ENCODE data around the gene IKZF1.

Gene IKZF1

GRCh38 chr7:50304129-50304910, at the start of gene IKZF1:
TSS of gene IKZF1 (plus strand) at chr7:50304716. CDS start at chr7:50319062, 14,346 bp downstream.
- Mint-ChIP-seq H3K27ac (peak within 1 kb of the TSS; percentile 99 to 100), H3K27me3 (no peaks in the 10 kb centered on the region), H3K9me3 (no peaks in the 10 kb centered on the region), H3K4me3 (peak within 1 kb of the TSS; percentile 91 to 98), H3K4me1 (peaks cover 56% of the 10 kb centered on the region)
- DNase-seq: peak; percentile 65 to 66
- peak; percentile 52 for ATAC-seq

- Mint-ChIP-seq H3K4me1 (peaks cover 89% of the 10 kb centered on the region), H3K27me3 (no peaks in the 10 kb centered on the region), H3K9me3 (no peaks in the 10 kb centered on the region), H3K4me3 (peak overlapping the region; percentile 61 to 87), H3K27ac (peak overlapping the region; percentile 96)
- DNase-seq (no peak), ATAC-seq (no peak)
These were observed 42.9 kb upstream of the IKZF1 start for GRCh38 chr7:50261593-50261992.

GRCh38 chr7:50262446-50262845, 42.1 kb upstream of the IKZF1 start:
- H3K9me3 Mint-ChIP-seq: no peaks in the 10 kb centered on the region
- peak overlapping the region; percentile 61 to 87 for H3K4me3 Mint-ChIP-seq
- H3K27me3 Mint-ChIP-seq: no peaks in the 10 kb centered on the region
- H3K4me1 Mint-ChIP-seq: peaks cover 95% of the 10 kb centered on the region
- no peak for DNase-seq
- H3K27ac Mint-ChIP-seq: peak overlapping the region; percentile 96
- ATAC-seq: no peak

GRCh38 chr7:50262916-50263690, 41.4 kb upstream of the IKZF1 start:
- no peaks in the 10 kb centered on the region for H3K27me3 Mint-ChIP-seq
- H3K9me3 Mint-ChIP-seq: no peaks in the 10 kb centered on the region
- ATAC-seq: peak; percentile 47
- peak overlapping the region; percentile 96 for H3K27ac Mint-ChIP-seq
- H3K4me1 Mint-ChIP-seq: peaks cover 95% of the 10 kb centered on the region
- no peak for DNase-seq
- peak overlapping the region; percentile 64 to 87 for H3K4me3 Mint-ChIP-seq

- Mint-ChIP-seq H3K27ac (peak overlapping the region; percentile 79 to 96), H3K4me3 (peak overlapping the region; percentile 87 to 88), H3K27me3 (no peaks in the 10 kb centered on the region), H3K4me1 (peaks cover 100% of the 10 kb centered on the region), H3K9me3 (no peaks in the 10 kb centered on the region)
- DNase-seq: peak; percentile 39 to 55
- peak; percentile 39 for ATAC-seq
These were observed 39.6 kb upstream of the IKZF1 start for GRCh38 chr7:50264908-50265307.

GRCh38 chr7:50265968-50266634, 38.4 kb upstream of the IKZF1 start:
- Mint-ChIP-seq H3K4me3 (peak overlapping the region; percentile 87 to 88), H3K9me3 (peaks cover 4 to 7% of the 10 kb centered on the region in 2 donors), H3K27ac (peak overlapping the region; percentile 65 to 96), H3K4me1 (peaks cover 98% of the 10 kb centered on the region), H3K27me3 (no peaks in the 10 kb centered on the region)
- DNase-seq (peak; percentile 40 to 47), ATAC-seq (peak; percentile 46)

GRCh38 chr7:50266635-50267386, 37.7 kb upstream of the IKZF1 start:
- Mint-ChIP-seq H3K4me1 (peaks cover 98% of the 10 kb centered on the region), H3K27me3 (no peaks in the 10 kb centered on the region), H3K9me3 (peaks cover 4 to 7% of the 10 kb centered on the region in 2 donors), H3K27ac (peak overlapping the region; percentile 90 to 96), H3K4me3 (peak overlapping the region; percentile 87 to 88)
- DNase-seq: peak; percentile 74 to 85
- peak; percentile 78 for ATAC-seq

GRCh38 chr7:50267525-50268041, 36.9 kb upstream of the IKZF1 start:
- Mint-ChIP-seq H3K27ac (peak overlapping the region; percentile 96 to 97), H3K4me3 (peak overlapping the region; percentile 87 to 88), H3K9me3 (peaks cover 4 to 7% of the 10 kb centered on the region in 2 donors), H3K4me1 (peaks cover 98% of the 10 kb centered on the region), H3K27me3 (no peaks in the 10 kb centered on the region)
- DNase-seq (peak in 1 of 2 donors; percentile 21), ATAC-seq (no peak)

- Mint-ChIP-seq H3K9me3 (peaks cover 4 to 7% of the 10 kb centered on the region in 2 donors), H3K27ac (peak overlapping the region; percentile 92 to 97), H3K4me1 (peaks cover 98% of the 10 kb centered on the region), H3K4me3 (peak overlapping the region; percentile 87 to 88), H3K27me3 (no peaks in the 10 kb centered on the region)
- ATAC-seq (no peak), DNase-seq (no peak)
These were observed 36.3 kb upstream of the IKZF1 start for GRCh38 chr7:50268223-50268622.

GRCh38 chr7:50268990-50269389, 35.5 kb upstream of the IKZF1 start:
- H3K9me3 Mint-ChIP-seq: peaks cover 4 to 7% of the 10 kb centered on the region in 2 donors
- peak overlapping the region; percentile 92 to 97 for H3K27ac Mint-ChIP-seq
- peaks cover 98% of the 10 kb centered on the region for H3K4me1 Mint-ChIP-seq
- ATAC-seq (no peak), DNase-seq (no peak)
- no peaks in the 10 kb centered on the region for H3K27me3 Mint-ChIP-seq
- peak overlapping the region in 1 of 2 donors; percentile 87 for H3K4me3 Mint-ChIP-seq

GRCh38 chr7:50270531-50271018, 33.9 kb upstream of the IKZF1 start:
- no peak for ATAC-seq
- H3K4me3 Mint-ChIP-seq: peak overlapping the region in 1 of 2 donors; percentile 9

GRCh38 chr7:50272808-50273207, 31.7 kb upstream of the IKZF1 start:
- Mint-ChIP-seq H3K27me3 (no peaks in the 10 kb centered on the region), H3K4me1 (peaks cover 81% of the 10 kb centered on the region), H3K27ac (no peak overlapping the region), H3K9me3 (peaks cover 4 to 7% of the 10 kb centered on the region in 2 donors), H3K4me3 (no peak overlapping the region)
- ATAC-seq: no peak
- DNase-seq: no peak

More at GRCh38 chr7:50270531-50271018, 33.9 kb upstream of the IKZF1 start:
- peaks cover 4 to 7% of the 10 kb centered on the region in 2 donors for H3K9me3 Mint-ChIP-seq
- no peak for DNase-seq
- peaks cover 97% of the 10 kb centered on the region for H3K4me1 Mint-ChIP-seq
- no peaks in the 10 kb centered on the region for H3K27me3 Mint-ChIP-seq
- H3K27ac Mint-ChIP-seq: peak overlapping the region in 1 of 2 donors; percentile 57

GRCh38 chr7:50273301-50273700, 31.2 kb upstream of the IKZF1 start:
- ATAC-seq: no peak
- H3K4me1 Mint-ChIP-seq: peaks cover 76% of the 10 kb centered on the region
- H3K9me3 Mint-ChIP-seq: peaks cover 4 to 7% of the 10 kb centered on the region in 2 donors
- H3K4me3 Mint-ChIP-seq: peak overlapping the region in 1 of 2 donors; percentile 23
- no peak for DNase-seq
- H3K27ac Mint-ChIP-seq: peak overlapping the region in 1 of 2 donors; percentile 31
- H3K27me3 Mint-ChIP-seq: no peaks in the 10 kb centered on the region

- Mint-ChIP-seq H3K27ac (peak overlapping the region in 1 of 2 donors; percentile 31), H3K4me1 (peaks cover 75% of the 10 kb centered on the region), H3K9me3 (peaks cover 4 to 7% of the 10 kb centered on the region in 2 donors)
These were observed 30.6 kb upstream of the IKZF1 start for GRCh38 chr7:50273870-50274269.

More at GRCh38 chr7:50273870-50274269, 30.6 kb upstream of the IKZF1 start:
- no peak for DNase-seq
- peak; percentile 80 for ATAC-seq
- no peaks in the 10 kb centered on the region for H3K27me3 Mint-ChIP-seq
- H3K4me3 Mint-ChIP-seq: peak overlapping the region in 1 of 2 donors; percentile 23

Measured in stimulated activated naive CD8-positive, alpha-beta T cell treated with anti-CD3 and anti-CD28 coated beads, Interleukin-15, amount 100 ng/mL, for 72 hours (primary cell).